OCI-LY1 (cell line): ENCODE results near the gene CERS6.

ENCODE experiments used
- H2AFZ ChIP-seq: fragments of 200-600 bp; sonication (generic), shearing (Covaris generic); 2 replicates; pipeline ENCODE4 v1.6.0; 2014; ENCODE audit warnings: antibody characterized with exemption, mild to moderate bottlenecking, low read length
- H3F3A ChIP-seq: fragments of 200-600 bp; sonication (generic), shearing (Covaris generic); 2 replicates; pipeline ENCODE4 v1.6.0; 2014; ENCODE audit warnings: mild to moderate bottlenecking, antibody characterized with exemption, low read length, moderate library complexity; ENCODE audit not compliant: insufficient read depth
- H3K27ac ChIP-seq: fragments of 200-600 bp; sonication (generic); 2 replicates; pipeline ENCODE4 v1.5.1; 2014; ENCODE audit warnings: low read length, mixed run types, mild to moderate bottlenecking, low read depth; ENCODE audit not compliant: poor library complexity, severe bottlenecking
- H3K27me3 ChIP-seq: fragments of 200-600 bp; sonication (generic); 2 replicates; pipeline ENCODE4 v1.6.0; 2014; ENCODE audit warnings: antibody characterized with exemption, mild to moderate bottlenecking, low read length, moderate library complexity; ENCODE audit not compliant: insufficient read depth
- H3K36me3 ChIP-seq: fragments of 200-600 bp; sonication (generic); 2 replicates; pipeline ENCODE4 v1.6.1; 2014; ENCODE audit warnings: mild to moderate bottlenecking, antibody characterized with exemption, low read length, moderate library complexity, mixed read lengths; ENCODE audit not compliant: insufficient read depth
- H3K4me1 ChIP-seq: fragments of 200-600 bp; sonication (generic); 2 replicates; pipeline ENCODE4 v1.5.1; 2014; ENCODE audit warnings: mild to moderate bottlenecking, low read length, moderate library complexity; ENCODE audit not compliant: insufficient read depth, severe bottlenecking
- H3K4me2 ChIP-seq: fragments of 200-600 bp; sonication (generic), shearing (Covaris generic); 2 replicates; pipeline ENCODE4 v1.6.1; 2014; ENCODE audit warnings: low read length
- H3K4me3 ChIP-seq: fragments of 200-600 bp; sonication (generic); 2 replicates; pipeline ENCODE4 v1.5.1; 2014; ENCODE audit warnings: low read length, low read depth, mild to moderate bottlenecking, mixed read lengths; ENCODE audit not compliant: poor library complexity, severe bottlenecking
- H3K79me2 ChIP-seq: fragments of 200-600 bp; shearing (Covaris generic); 2 replicates; pipeline ENCODE4 v1.6.1; 2016; ENCODE audit warnings: mixed run types, low read length, mixed read lengths; ENCODE audit not compliant: insufficient read depth
- H3K9ac ChIP-seq: fragments of 200-600 bp; sonication (generic), shearing (Covaris generic); 2 replicates; pipeline ENCODE4 v1.6.1; 2014; ENCODE audit warnings: mild to moderate bottlenecking, low read length, mixed read lengths
- H3K9me2 ChIP-seq: fragments of 200-600 bp; sonication (generic), shearing (Covaris generic); 2 replicates; pipeline ENCODE4 v1.6.1; 2014; ENCODE audit warnings: low read depth, mild to moderate bottlenecking, low read length, mixed read lengths
- H3K9me3 ChIP-seq: fragments of 200-600 bp; shearing (Covaris generic); 2 replicates; pipeline ENCODE4 v1.6.1; 2014; ENCODE audit warnings: low read length, mixed read lengths
- H4K20me1 ChIP-seq: fragments of 200-600 bp; sonication (generic), shearing (Covaris generic); 2 replicates; pipeline ENCODE4 v1.6.0; 2016; ENCODE audit warnings: mild to moderate bottlenecking, low read length; ENCODE audit not compliant: insufficient read depth
- EZH2 ChIP-seq: fragments of 200-600 bp; sonication (generic), shearing (Covaris generic); IDR thresholded peaks from 2 replicates; pipeline ENCODE4 v1.8.0; 2017; ENCODE audit warnings: borderline replicate concordance, mixed run types, mild to moderate bottlenecking, antibody characterized with exemption, low read length, moderate library complexity, mixed read lengths
- TF ChIP-seq, protein P1 (sequence below): fragments of 200-600 bp; sonication (generic), shearing (Covaris generic); IDR thresholded peaks from 2 replicates; pipeline ENCODE4 v1.5.1; 2017; ENCODE audit warnings: mild to moderate bottlenecking, antibody characterized with exemption, low read length, moderate library complexity, mixed read lengths

The CERS6 gene

DNA sequence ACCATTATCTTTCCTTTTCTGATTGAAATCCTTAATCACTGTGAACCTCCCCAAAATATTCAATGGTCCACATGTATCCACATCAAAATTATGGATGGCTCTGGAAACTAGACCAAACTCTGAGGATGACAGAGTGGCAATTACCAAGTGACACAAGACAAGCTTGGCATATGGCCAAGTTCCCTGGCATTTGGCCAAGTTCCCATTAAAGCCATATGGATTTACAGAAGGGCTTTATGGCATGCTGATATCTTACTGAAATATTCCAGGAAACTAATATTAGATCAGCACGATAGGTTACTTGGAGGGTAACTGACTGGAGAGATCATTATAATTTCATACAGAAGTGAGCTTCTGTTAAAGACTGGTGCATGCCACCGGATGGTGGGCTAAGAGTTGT, 21.9 kb upstream of the CERS6 start:
- Histone ChIP-seq H3K27me3 (no peaks in the 10 kb centered on the region), H3F3A (no peaks in the 10 kb centered on the region), H2AFZ (no peak overlapping the region), H3K4me3 (no peak overlapping the region), H3K79me2 (no peaks in the 10 kb centered on the region), H4K20me1 (no peaks in the 10 kb centered on the region), H3K9ac (no peak overlapping the region), H3K27ac (no peak overlapping the region), H3K36me3 (no peaks in the 10 kb centered on the region), H3K4me1 (no peaks in the 10 kb centered on the region), H3K9me3 (no peaks in the 10 kb centered on the region), H3K4me2 (no peak overlapping the region), H3K9me2 (no peaks in the 10 kb centered on the region)
- TF ChIP-seq, protein P1, sequence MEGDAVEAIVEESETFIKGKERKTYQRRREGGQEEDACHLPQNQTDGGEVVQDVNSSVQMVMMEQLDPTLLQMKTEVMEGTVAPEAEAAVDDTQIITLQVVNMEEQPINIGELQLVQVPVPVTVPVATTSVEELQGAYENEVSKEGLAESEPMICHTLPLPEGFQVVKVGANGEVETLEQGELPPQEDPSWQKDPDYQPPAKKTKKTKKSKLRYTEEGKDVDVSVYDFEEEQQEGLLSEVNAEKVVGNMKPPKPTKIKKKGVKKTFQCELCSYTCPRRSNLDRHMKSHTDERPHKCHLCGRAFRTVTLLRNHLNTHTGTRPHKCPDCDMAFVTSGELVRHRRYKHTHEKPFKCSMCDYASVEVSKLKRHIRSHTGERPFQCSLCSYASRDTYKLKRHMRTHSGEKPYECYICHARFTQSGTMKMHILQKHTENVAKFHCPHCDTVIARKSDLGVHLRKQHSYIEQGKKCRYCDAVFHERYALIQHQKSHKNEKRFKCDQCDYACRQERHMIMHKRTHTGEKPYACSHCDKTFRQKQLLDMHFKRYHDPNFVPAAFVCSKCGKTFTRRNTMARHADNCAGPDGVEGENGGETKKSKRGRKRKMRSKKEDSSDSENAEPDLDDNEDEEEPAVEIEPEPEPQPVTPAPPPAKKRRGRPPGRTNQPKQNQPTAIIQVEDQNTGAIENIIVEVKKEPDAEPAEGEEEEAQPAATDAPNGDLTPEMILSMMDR = no peak
- no peak for TF ChIP-seq EZH2

DNA sequence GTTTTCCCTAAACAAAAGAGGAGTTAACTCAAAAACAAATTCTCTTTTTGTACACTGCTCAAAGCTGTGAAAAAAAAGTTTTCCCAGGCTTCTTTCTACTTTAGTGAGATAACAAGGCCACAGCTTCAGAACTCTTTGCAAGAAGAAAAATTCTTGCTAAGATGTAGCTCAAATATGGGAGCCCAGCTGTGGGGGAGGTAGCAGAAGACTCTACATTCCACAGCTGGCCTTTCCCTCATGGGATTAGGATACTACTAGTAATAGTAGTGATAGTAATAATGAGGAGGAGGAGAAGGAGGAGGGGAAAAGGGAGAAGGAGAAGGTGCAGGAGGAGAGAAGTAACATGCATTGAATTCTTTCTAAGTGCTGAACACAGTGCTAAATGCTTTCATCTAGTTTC, 19.2 kb upstream of the CERS6 start:
- TF ChIP-seq, protein P1 = no peak
- no peak for TF ChIP-seq EZH2
- Histone ChIP-seq H3K4me3 (no peak overlapping the region), H2AFZ (no peak overlapping the region), H3K9me3 (no peaks in the 10 kb centered on the region), H3K9ac (no peak overlapping the region), H3K4me1 (no peaks in the 10 kb centered on the region), H3K79me2 (no peaks in the 10 kb centered on the region), H3F3A (no peaks in the 10 kb centered on the region), H3K9me2 (no peaks in the 10 kb centered on the region), H3K27ac (no peak overlapping the region), H3K4me2 (no peak overlapping the region), H3K36me3 (no peaks in the 10 kb centered on the region), H3K27me3 (no peaks in the 10 kb centered on the region), H4K20me1 (no peaks in the 10 kb centered on the region)

DNA sequence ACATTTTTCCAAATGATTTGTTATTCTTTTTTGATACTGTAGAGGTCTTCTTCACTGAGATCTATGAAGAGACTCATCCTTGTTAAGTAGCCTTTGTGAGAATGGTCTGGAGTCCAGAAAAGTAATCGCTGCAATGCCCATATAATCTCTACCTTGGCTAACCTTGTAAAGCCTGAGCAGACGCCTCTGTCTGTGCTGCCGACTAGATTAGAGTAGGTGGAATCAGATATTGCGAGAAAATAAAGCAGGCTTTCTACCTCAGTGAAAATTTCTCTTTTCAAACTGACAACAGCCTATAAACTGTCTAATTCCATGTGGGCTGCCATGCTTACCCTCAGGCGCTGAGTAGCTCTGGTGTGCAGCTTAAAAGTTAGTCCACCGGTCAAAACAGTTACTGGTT, 17.5 kb upstream of the CERS6 start:
- no peaks in the 10 kb centered on the region for H3K79me2 ChIP-seq
- H3K27ac ChIP-seq = no peak overlapping the region
- H3F3A ChIP-seq = no peaks in the 10 kb centered on the region
- H2AFZ ChIP-seq = no peak overlapping the region
- no peaks in the 10 kb centered on the region for H4K20me1 ChIP-seq
- no peak overlapping the region for H3K4me3 ChIP-seq
- no peaks in the 10 kb centered on the region for H3K9me2 ChIP-seq
- no peak overlapping the region for H3K9ac ChIP-seq
- TF ChIP-seq EZH2 = no peak
- TF ChIP-seq, protein P1 = no peak
- H3K9me3 ChIP-seq = no peaks in the 10 kb centered on the region
- H3K27me3 ChIP-seq = no peaks in the 10 kb centered on the region
- H3K4me1 ChIP-seq = no peaks in the 10 kb centered on the region
- H3K4me2 ChIP-seq = no peak overlapping the region
- H3K36me3 ChIP-seq = no peaks in the 10 kb centered on the region
